ENCODE measurements around the gene IL1RAPL1. TPM values are rescaled to one million over a fixed set of nuclear protein-coding genes. Genes with fewer than 3 reads are reported as not detected.

The IL1RAPL1 gene
- polyA plus RNA-seq, 2 of the 4 experiments (the other 2 are of a cell fraction), result not detected

DNA sequence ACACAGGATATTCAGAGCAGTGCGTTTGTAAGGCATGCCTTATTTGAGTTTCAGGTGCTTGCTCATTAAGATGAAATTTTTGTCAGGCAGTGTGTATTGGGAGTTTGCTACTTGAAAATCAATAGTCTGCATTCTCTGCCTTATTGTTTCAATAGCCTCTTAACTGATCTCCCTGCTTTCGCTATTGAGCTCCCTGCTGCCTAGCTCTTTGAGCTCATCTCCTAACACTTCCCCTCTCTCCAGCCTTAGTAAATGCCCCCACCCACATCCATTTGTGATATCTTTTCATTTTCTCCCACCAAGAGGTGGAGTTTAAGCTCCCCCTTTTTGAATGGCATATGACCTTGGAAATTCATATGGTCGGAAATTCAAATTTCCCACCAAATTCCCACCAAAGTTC lies 256.6 kb downstream of the IL1RAPL1 start:
- POLR2A ChIA-PET, result no interaction called here
- FAIRE-seq, result no peak
- TF ChIP-seq POLR2A (IDR thresholded peaks at IDR 0.05; ENCODE audit: low read length) (no peak), MAFK (IDR thresholded peaks at IDR 0.05; ENCODE audit: partially characterized antibody) (no peak), RCOR1 (IDR thresholded peaks at IDR 0.05; ENCODE audit: low read depth, low read length) (no peak), NFE2L2 (conservative IDR thresholded peaks at IDR 0.05; ENCODE audit: low read length) (no peak), HDAC2 (IDR thresholded peaks at IDR 0.05) (no peak), HES2 (IDR thresholded peaks at IDR 0.05) (no peak), FOXS1 (CRISPR knock-in tag; IDR thresholded peaks at IDR 0.05) (no peak), CBX8 (IDR thresholded peaks at IDR 0.05) (no peak), RNF2 (IDR thresholded peaks at IDR 0.05; ENCODE audit: borderline replicate concordance, low read depth) (no peak), KDM5A (IDR thresholded peaks at IDR 0.05) (no peak), FOSL2 (IDR thresholded peaks at IDR 0.05) (no peak), FOSL2 (CRISPR knock-in tag; IDR thresholded peaks at IDR 0.05) (no peak), EHF (CRISPR knock-in tag; IDR thresholded peaks at IDR 0.05) (no peak)
- TF ChIP-seq, protein P1, sequence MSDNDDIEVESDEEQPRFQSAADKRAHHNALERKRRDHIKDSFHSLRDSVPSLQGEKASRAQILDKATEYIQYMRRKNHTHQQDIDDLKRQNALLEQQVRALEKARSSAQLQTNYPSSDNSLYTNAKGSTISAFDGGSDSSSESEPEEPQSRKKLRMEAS (IDR thresholded peaks at IDR 0.05), result no peak
- H3K9me3 ChIP-seq, result no peaks in the 10 kb centered on the region
- H3K4me2 ChIP-seq, result no peak overlapping the region
- no peaks in the 10 kb centered on the region for H3K4me1 ChIP-seq
- H3K4me3 ChIP-seq, result no peak overlapping the region
- no peak overlapping the region for H3K27ac ChIP-seq
- WGBS (ENCODE audit: missing lambda C conversion rate), result 40% methylated on average over 3 of the region's 3 CpGs
- CTCF ChIA-PET, result no interaction called here
- DNase-seq (ENCODE audit: low read depth in 1 of 2, low spot score in 1 of 2), result no peak
- no peak for ATAC-seq

- no peaks in the 10 kb centered on the region for H3K4me1 ChIP-seq
- H3K9me3 ChIP-seq, result no peaks in the 10 kb centered on the region
- no peak for FAIRE-seq
- H3K27ac ChIP-seq, result no peak overlapping the region
- ChIA-PET POLR2A (no interaction called here), CTCF (no interaction called here)
- H3K4me3 ChIP-seq, result no peak overlapping the region
- ATAC-seq, result no peak
- peak; percentile 1 to 14 for DNase-seq (ENCODE audit: low read depth in 1 of 2, low spot score in 1 of 2)
- H3K4me2 ChIP-seq, result no peak overlapping the region
- 0% methylated on average over 3 of the region's 3 CpGs for WGBS (ENCODE audit: missing lambda C conversion rate)
- TF ChIP-seq CBX2 (IDR thresholded peaks at IDR 0.05; ENCODE audit: borderline replicate concordance, low read depth) (no peak), FOSB (CRISPR knock-in tag; IDR thresholded peaks at IDR 0.05) (no peak), MAFK (IDR thresholded peaks at IDR 0.05; ENCODE audit: partially characterized antibody) (no peak), NPAS2 (CRISPR knock-in tag; IDR thresholded peaks at IDR 0.05; ENCODE audit: borderline replicate concordance) (no peak), HOXA7 (CRISPR knock-in tag; IDR thresholded peaks at IDR 0.05) (no peak), ZNF302 (CRISPR knock-in tag; IDR thresholded peaks at IDR 0.05) (no peak), ZSCAN20 (CRISPR knock-in tag; IDR thresholded peaks at IDR 0.05) (no peak), CHD4 (IDR thresholded peaks at IDR 0.05; ENCODE audit: borderline replicate concordance) (no peak)
- TF ChIP-seq, protein P2, sequence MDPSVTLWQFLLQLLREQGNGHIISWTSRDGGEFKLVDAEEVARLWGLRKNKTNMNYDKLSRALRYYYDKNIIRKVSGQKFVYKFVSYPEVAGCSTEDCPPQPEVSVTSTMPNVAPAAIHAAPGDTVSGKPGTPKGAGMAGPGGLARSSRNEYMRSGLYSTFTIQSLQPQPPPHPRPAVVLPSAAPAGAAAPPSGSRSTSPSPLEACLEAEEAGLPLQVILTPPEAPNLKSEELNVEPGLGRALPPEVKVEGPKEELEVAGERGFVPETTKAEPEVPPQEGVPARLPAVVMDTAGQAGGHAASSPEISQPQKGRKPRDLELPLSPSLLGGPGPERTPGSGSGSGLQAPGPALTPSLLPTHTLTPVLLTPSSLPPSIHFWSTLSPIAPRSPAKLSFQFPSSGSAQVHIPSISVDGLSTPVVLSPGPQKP (IDR thresholded peaks at IDR 0.05; ENCODE audit: low read depth, low read length), result no peak
- TF ChIP-seq, protein P3, sequence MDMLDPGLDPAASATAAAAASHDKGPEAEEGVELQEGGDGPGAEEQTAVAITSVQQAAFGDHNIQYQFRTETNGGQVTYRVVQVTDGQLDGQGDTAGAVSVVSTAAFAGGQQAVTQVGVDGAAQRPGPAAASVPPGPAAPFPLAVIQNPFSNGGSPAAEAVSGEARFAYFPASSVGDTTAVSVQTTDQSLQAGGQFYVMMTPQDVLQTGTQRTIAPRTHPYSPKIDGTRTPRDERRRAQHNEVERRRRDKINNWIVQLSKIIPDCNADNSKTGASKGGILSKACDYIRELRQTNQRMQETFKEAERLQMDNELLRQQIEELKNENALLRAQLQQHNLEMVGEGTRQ (IDR thresholded peaks at IDR 0.05), result no peak
Measured at GRCh38 chrX:28847423-28847822, 260.2 kb downstream of the IL1RAPL1 start.

GRCh38 chrX:28848707-28849106 lies 261.5 kb downstream of the IL1RAPL1 start:
- CTCF ChIA-PET, result no interaction called here
- Histone ChIP-seq H3K4me2 (no peak overlapping the region), H3K4me3 (no peak overlapping the region), H3K27ac (no peak overlapping the region), H3K9me3 (no peaks in the 10 kb centered on the region), H3K4me1 (no peaks in the 10 kb centered on the region)
- WGBS (ENCODE audit: missing lambda C conversion rate), result 52% methylated on average over 3 of the region's 3 CpGs
- FAIRE-seq (no peak), ATAC-seq (no peak), DNase-seq (ENCODE audit: low read depth in 1 of 2, low spot score in 1 of 2) (no peak)
- POLR2A ChIA-PET, result no interaction called here
- TF ChIP-seq RARB (CRISPR knock-in tag; IDR thresholded peaks at IDR 0.05), result no peak
- TF ChIP-seq POLR2AphosphoS2 (conservative IDR thresholded peaks at IDR 0.05; ENCODE audit: low read length), result no peak
- no peak for TF ChIP-seq HOXA7 (CRISPR knock-in tag; IDR thresholded peaks at IDR 0.05)
- TF ChIP-seq BHLHE40 (IDR thresholded peaks at IDR 0.05; ENCODE audit: low read depth, low read length), result no peak
- no peak for TF ChIP-seq POLR2A (IDR thresholded peaks at IDR 0.05; ENCODE audit: low read length)
- no peak for TF ChIP-seq PHF8 (IDR thresholded peaks at IDR 0.05; ENCODE audit: borderline replicate concordance, low read depth)
- TF ChIP-seq, protein P2 (IDR thresholded peaks at IDR 0.05; ENCODE audit: low read depth, low read length), result no peak
- no peak for TF ChIP-seq CBX2 (IDR thresholded peaks at IDR 0.05; ENCODE audit: borderline replicate concordance, low read depth)
- no peak for TF ChIP-seq HOXB5 (CRISPR knock-in tag; IDR thresholded peaks at IDR 0.05)
- TF ChIP-seq EHF (CRISPR knock-in tag; IDR thresholded peaks at IDR 0.05), result no peak
- no peak for TF ChIP-seq CTCF (IDR thresholded peaks at IDR 0.05)
- no peak for TF ChIP-seq PBX3 (IDR thresholded peaks at IDR 0.05)
- no peak for TF ChIP-seq ZFP36 (IDR thresholded peaks at IDR 0.05; ENCODE audit: borderline replicate concordance, partially characterized antibody)
